HepG2 (cell line): ENCODE measurements around the gene PIGC. TPM values are rescaled to one million over a fixed set of nuclear protein-coding genes. Genes with fewer than 3 reads are reported as not detected.
A peak's percentile ranks its signal among the peaks of the same experiment; 100 is the strongest.

Experiments used
- FOSL2 ChIP-seq: sonication (generic); formaldehyde crosslinking; IDR thresholded peaks from 2 replicates; pipeline ENCODE4 v1.4.0; 2020; ENCODE audit warnings: missing genetic modification reagents
- NCOA1 ChIP-seq: sonication (generic); formaldehyde crosslinking; IDR thresholded peaks from 2 replicates; pipeline ENCODE4 v1.9.0; 2021; ENCODE audit warnings: missing genetic modification reagents
- NFAT5 ChIP-seq: sonication (generic); formaldehyde crosslinking; IDR thresholded peaks from 2 replicates; pipeline ENCODE4 v1.4.0; 2020; ENCODE audit warnings: missing genetic modification reagents
- NFATC3 ChIP-seq: sonication (generic); formaldehyde crosslinking; IDR thresholded peaks from 2 replicates; pipeline ENCODE4 v1.5.1; 2020; ENCODE audit warnings: mild to moderate bottlenecking, missing genetic modification reagents
- SATB2 ChIP-seq: sonication (generic); formaldehyde crosslinking; IDR thresholded peaks from 2 replicates; pipeline ENCODE4 v1.5.0; 2020; ENCODE audit warnings: missing genetic modification reagents
- SP140L ChIP-seq: sonication (generic); formaldehyde crosslinking; IDR thresholded peaks from 2 replicates; pipeline ENCODE4 v1.4.0; 2020; ENCODE audit warnings: missing genetic modification reagents, borderline replicate concordance
- SP4 ChIP-seq: sonication (generic); formaldehyde crosslinking; IDR thresholded peaks from 2 replicates; pipeline ENCODE4 v1.8.1; 2023; ENCODE audit warnings: mild to moderate bottlenecking, missing genetic modification reagents
- TRIM24 ChIP-seq: sonication (generic); formaldehyde crosslinking; IDR thresholded peaks from 2 replicates; pipeline ENCODE4 v1.8.0; 2022; ENCODE audit warnings: mild to moderate bottlenecking, missing genetic modification reagents
- ZMYM3 ChIP-seq: sonication (generic); formaldehyde crosslinking; IDR thresholded peaks from 2 replicates; pipeline ENCODE4 v1.5.1; 2020; ENCODE audit warnings: mild to moderate bottlenecking, missing genetic modification reagents
- ZNF274 ChIP-seq: sonication (generic); formaldehyde crosslinking; IDR thresholded peaks from 2 replicates; pipeline ENCODE4 v1.5.1; 2020; ENCODE audit warnings: mild to moderate bottlenecking, missing genetic modification reagents
- ZNF333 ChIP-seq: sonication (generic); formaldehyde crosslinking; IDR thresholded peaks from 2 replicates; pipeline ENCODE4 v1.4.0; 2020; ENCODE audit warnings: mild to moderate bottlenecking, missing genetic modification reagents, borderline replicate concordance
- ZNF503 ChIP-seq: sonication (generic); formaldehyde crosslinking; IDR thresholded peaks from 2 replicates; pipeline ENCODE4 v1.4.0; 2020; ENCODE audit warnings: missing genetic modification reagents
- ZNF737 ChIP-seq: sonication (generic); formaldehyde crosslinking; IDR thresholded peaks from 2 replicates; pipeline ENCODE4 v1.5.0; 2020; ENCODE audit warnings: missing genetic modification reagents, mild to moderate bottlenecking, borderline replicate concordance
- ZSCAN31 ChIP-seq: sonication (generic); formaldehyde crosslinking; IDR thresholded peaks from 2 replicates; pipeline ENCODE4 v1.5.0; 2020; ENCODE audit warnings: low read depth, mild to moderate bottlenecking, missing genetic modification reagents
- polyA plus RNA-seq, 8 experiments: library from polyadenylated mRNA; depleted of rRNA in 3 of 8; stranded (reverse) in 7 of 8; unstranded in 1 of 8; fragments of >200 nt; fragmentation: Illumina TruSeq in 4 of 8; extraction: Trizol in 4 of 8; gene quantifications; 2 replicates each; pipeline versions ENCODE4 v1.2.1 to v1.2.3, GENCODE V29; 2011 to 2016; ENCODE audit warnings: low read depth in 4 of 8, missing spikeins in 1 of 8, mixed read lengths in 1 of 8; ENCODE audit not compliant: insufficient read depth in 1 of 8
- total RNA-seq, 5 experiments: library from RNA; depleted of rRNA; stranded (reverse); fragments of >200 nt; fragmentation: Illumina TruSeq; extraction: Trizol; gene quantifications; 2 replicates each; pipeline ENCODE4 v1.2.3, GENCODE V29; 2016; ENCODE audit warnings: low read depth in 1 of 5
- TF ChIP-seq, protein P1 (sequence below): sonication (generic); formaldehyde crosslinking; IDR thresholded peaks from 2 replicates; pipeline ENCODE4 v1.4.0; 2020; ENCODE audit warnings: mild to moderate bottlenecking, missing genetic modification reagents
- TF ChIP-seq, protein P2 (sequence below): sonication (generic); formaldehyde crosslinking; conservative IDR thresholded peaks from 2 replicates; pipeline ENCODE4 v1.4.0; 2020; ENCODE audit warnings: missing genetic modification reagents
- TF ChIP-seq, protein P3 (sequence below): sonication (generic); formaldehyde crosslinking; IDR thresholded peaks from 2 replicates; pipeline ENCODE4 v1.8.0; 2022; ENCODE audit warnings: mild to moderate bottlenecking, missing genetic modification reagents, moderate library complexity
- TF ChIP-seq, protein P4 (sequence below): sonication (generic); formaldehyde crosslinking; IDR thresholded peaks from 2 replicates; pipeline ENCODE4 v1.5.0; 2020; ENCODE audit warnings: missing genetic modification reagents

The PIGC gene
- total and polyA plus RNA-seq, 2 of the 13 experiments (the other 11 are each of a cell fraction or from before 2014, with no cell fraction given), result 26.7 to 29.5 TPM

DNA sequence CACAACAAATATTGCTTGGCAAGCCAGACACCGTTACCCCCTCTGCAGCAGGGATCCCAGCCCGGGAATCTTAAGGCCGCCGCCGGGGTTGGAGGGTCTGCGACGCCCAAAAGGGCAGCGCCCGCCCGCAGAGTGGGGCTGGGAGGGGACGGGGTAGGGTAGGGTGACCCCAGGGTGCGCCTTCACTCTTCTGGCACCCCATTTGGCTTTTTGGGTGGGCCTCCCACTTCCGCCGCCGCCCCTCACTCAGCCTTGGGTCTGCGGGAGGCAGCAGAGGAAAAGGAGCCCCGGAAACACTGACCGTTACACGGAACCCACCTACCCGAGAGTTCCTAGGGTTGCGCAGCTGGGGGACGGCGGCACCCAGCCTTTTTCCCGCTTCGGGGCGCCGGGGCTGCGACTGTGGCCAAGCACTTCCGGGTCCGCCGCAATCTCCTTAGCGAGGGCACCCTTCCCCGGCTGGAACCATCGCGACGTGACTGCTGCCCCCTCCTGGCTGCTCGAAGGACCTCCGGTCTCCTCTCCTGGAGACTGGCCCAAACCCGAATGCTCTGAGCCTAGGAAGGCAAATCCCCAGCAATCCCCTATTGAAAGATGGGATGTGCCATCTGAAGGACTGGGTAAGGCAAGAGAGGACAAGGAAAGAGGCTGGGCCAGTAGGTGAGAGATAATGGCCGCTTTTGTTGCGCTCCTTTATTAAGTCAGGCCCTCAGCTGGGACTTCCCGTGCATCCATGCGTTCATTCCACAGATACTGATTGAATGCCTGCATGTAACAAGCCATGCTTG is at the start of gene PIGC (continued):
- TF ChIP-seq, protein P1, sequence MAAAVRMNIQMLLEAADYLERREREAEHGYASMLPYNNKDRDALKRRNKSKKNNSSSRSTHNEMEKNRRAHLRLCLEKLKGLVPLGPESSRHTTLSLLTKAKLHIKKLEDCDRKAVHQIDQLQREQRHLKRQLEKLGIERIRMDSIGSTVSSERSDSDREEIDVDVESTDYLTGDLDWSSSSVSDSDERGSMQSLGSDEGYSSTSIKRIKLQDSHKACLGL, result peak; percentile 73; the same call in 1 of the 2 replicates
- peak; percentile 44 for TF ChIP-seq FOSL2 (CRISPR knock-in tag)
- 0 out of 2 replicates have a peak, but pooled peaks have one; percentile 54 for TF ChIP-seq NFATC3 (CRISPR knock-in tag)
- no peak for TF ChIP-seq TRIM24 (CRISPR knock-in tag)
- TF ChIP-seq ZNF333 (CRISPR knock-in tag), result no peak
- TF ChIP-seq, protein P2, sequence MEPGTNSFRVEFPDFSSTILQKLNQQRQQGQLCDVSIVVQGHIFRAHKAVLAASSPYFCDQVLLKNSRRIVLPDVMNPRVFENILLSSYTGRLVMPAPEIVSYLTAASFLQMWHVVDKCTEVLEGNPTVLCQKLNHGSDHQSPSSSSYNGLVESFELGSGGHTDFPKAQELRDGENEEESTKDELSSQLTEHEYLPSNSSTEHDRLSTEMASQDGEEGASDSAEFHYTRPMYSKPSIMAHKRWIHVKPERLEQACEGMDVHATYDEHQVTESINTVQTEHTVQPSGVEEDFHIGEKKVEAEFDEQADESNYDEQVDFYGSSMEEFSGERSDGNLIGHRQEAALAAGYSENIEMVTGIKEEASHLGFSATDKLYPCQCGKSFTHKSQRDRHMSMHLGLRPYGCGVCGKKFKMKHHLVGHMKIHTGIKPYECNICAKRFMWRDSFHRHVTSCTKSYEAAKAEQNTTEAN (CRISPR knock-in tag), result no peak
- no peak for TF ChIP-seq SATB2 (CRISPR knock-in tag)
- TF ChIP-seq ZNF737 (CRISPR knock-in tag), result 0 out of 2 replicates have a peak, but pooled peaks have one; percentile 32
- peak; percentile 83; the same call in 1 of the 2 replicates for TF ChIP-seq ZSCAN31
- no peak for TF ChIP-seq ZNF503 (CRISPR knock-in tag)
- TF ChIP-seq, protein P3, sequence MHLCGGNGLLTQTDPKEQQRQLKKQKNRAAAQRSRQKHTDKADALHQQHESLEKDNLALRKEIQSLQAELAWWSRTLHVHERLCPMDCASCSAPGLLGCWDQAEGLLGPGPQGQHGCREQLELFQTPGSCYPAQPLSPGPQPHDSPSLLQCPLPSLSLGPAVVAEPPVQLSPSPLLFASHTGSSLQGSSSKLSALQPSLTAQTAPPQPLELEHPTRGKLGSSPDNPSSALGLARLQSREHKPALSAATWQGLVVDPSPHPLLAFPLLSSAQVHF (CRISPR knock-in tag), result no peak
- peak; percentile 93 for TF ChIP-seq ZNF274 (CRISPR knock-in tag)
- no peak for TF ChIP-seq NCOA1 (CRISPR knock-in tag)
- no peak for TF ChIP-seq SP4 (CRISPR knock-in tag)
- peak; percentile 58; the same call in 1 of the 2 replicates for TF ChIP-seq ZMYM3 (CRISPR knock-in tag)
- TF ChIP-seq, protein P4, sequence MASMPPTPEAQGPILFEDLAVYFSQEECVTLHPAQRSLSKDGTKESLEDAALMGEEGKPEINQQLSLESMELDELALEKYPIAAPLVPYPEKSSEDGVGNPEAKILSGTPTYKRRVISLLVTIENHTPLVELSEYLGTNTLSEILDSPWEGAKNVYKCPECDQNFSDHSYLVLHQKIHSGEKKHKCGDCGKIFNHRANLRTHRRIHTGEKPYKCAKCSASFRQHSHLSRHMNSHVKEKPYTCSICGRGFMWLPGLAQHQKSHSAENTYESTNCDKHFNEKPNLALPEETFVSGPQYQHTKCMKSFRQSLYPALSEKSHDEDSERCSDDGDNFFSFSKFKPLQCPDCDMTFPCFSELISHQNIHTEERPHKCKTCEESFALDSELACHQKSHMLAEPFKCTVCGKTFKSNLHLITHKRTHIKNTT, result no peak
- TF ChIP-seq NFAT5 (CRISPR knock-in tag), result no peak
- TF ChIP-seq SP140L (CRISPR knock-in tag), result no peak
